Measurements from ENCODE around the gene ZNF334.

ZNF334 gene

GRCh38 chr20:46545827-46546138, 32.4 kb upstream of the ZNF334 start:
- no peak for DNase-seq (ENCODE audit: low spot score)

DNA sequence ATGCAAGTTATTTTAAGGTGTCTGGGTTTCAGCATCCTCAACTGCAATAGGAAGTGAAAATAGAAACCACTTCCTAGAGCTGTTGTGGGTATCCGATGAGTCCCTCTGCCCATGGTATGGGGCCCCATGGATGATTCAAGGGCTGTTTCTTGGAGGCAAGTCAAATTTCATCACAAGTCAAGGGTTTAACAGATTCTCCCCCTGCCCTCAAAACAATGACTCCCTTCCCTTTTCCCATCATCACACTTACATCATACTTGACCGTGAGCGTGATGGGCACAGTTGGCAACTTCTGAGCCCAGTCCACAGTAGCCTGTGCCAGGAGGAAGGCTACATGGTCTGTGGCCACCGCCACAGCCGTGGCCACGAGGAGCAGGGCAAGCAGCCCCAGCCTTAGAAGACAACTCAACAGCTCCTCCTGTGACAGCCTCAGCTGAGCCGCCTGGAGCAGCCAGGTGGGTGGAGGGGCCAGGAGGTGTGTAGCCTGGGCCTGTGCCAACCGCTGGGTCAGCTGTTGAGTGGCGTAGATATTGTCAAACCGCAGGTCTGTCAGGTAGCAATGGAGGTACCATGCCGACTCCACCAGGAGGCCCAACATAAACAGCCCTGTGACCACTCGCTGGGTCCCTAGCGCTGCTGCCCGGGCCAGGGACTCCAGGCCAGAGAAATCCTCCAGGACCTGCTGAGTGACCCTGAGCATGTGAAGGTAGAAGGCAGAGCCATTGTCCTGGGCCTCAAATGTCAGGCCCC, 31.9 kb upstream of the ZNF334 start:
- DNase-seq (ENCODE audit: low spot score): no peak

DNA sequence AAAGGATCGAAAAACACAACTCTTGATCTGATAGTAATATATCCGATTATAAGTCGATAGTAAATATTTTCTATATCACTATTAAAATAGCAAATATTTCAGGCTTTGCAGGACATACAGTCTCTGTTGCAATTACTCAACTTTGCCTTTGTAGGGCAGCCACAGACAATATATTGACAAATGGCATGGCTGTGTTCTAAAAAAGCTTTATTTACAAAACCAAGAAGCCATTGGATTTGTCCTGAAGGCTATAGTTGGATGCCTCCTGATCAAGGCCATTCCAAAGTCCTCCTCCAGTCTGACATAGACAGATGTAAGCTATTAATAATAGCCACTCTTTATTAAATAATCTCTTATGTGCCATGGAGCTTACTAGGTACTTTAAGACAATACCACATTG, 31.2 kb upstream of the ZNF334 start:
- DNase-seq (ENCODE audit: low spot score): no peak

DNA sequence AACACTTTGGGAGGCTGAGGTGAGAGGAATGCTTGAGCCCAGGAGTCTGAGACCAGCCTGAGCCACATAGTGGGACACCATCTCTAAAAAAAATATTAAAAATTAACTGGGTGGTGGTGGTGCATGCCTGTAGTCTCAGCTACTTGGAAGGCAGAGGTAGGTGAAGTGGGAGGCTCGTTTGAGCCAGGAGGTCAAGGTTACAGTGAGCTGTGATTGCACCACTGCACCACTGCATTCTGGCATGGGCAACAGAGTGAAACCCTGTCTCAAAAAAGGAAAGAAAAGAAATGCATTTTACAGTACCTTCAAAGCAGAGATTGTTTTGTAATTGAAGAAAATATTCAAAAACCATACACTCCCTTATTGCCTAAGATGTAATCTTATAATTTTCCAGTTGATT, 30.6 kb upstream of the ZNF334 start:
- DNase-seq (ENCODE audit: low spot score): no peak

DNA sequence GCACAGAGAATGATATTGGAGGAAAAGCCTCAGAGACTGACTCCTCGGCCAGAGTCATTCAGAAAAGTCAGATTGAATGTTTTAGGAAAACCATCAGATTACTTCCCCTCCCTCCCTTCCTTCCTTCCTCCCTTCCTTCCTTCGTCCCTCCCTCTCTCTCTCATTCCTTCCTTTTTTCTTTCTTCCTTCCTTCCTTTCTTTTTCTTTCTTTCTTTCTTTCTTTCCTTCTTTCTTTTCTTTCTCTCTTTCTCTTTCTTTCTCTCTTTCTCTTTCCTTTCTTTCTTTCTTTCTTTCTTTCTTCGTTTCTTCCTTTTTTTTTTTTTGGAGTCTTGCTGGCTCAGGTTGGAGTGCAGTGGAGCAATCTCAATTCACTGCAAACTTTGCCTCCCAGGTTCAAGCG, 29.7 kb upstream of the ZNF334 start:
- no peak for DNase-seq (ENCODE audit: low spot score)

DNA sequence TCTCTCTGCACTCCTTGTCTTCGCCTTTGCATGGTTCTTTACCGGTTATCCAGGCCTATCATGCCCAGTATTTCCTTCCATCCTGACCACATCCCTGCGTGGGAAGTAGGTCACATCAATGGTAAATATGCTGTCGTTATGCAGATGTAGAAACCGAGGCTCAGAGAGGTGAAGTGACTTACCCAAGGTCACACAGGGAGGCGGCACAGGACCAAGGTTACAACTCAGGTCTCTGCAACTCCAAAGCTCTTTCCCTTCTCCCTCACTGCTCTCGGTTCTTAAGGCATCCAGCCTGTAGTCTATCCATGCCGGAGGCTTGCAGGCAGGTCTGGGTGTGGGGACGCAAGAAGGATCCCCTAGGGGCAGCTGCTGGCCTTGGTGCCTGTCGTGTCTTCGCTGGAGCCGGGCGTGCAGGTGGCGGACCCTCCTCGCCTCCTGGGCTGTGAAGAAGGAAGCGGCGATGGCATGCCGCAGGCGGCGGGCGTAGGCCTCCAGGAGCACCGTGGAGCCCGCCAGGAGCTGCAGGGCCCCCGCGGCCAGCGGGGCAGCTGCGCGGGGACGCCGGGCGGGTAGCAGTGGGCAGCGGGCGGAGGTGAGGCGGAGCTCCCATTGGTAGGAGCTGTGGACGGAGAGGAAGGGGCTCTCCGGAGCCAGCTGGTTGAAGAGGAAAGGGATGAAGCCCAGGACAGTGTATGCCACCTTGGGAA, 28.0 kb upstream of the ZNF334 start:
- DNase-seq (ENCODE audit: low spot score): no peak

DNA sequence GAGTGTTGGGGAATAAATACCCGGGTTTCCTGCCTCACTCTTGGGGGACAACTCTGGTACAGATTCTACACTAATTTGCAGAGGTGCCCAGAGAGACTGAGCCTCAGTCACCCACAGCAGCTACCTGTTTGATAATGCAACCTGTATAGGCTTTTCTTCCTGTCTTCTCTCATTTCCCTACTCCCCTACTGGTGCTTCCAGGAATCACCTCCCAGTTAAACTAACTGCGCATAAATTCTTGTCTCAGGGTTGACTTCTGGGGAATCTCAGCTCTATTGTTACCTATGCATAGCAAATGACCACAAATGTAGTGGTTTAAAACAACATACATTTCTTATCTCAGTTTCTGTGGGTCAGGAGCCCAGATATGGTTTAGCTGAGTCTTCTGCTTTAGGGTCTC, 25.8 kb upstream of the ZNF334 start:
- DNase-seq (ENCODE audit: low spot score): no peak

GRCh38 chr20:46530640-46531039, 17.3 kb upstream of the ZNF334 start:
- DNase-seq (ENCODE audit: low spot score): no peak

DNA sequence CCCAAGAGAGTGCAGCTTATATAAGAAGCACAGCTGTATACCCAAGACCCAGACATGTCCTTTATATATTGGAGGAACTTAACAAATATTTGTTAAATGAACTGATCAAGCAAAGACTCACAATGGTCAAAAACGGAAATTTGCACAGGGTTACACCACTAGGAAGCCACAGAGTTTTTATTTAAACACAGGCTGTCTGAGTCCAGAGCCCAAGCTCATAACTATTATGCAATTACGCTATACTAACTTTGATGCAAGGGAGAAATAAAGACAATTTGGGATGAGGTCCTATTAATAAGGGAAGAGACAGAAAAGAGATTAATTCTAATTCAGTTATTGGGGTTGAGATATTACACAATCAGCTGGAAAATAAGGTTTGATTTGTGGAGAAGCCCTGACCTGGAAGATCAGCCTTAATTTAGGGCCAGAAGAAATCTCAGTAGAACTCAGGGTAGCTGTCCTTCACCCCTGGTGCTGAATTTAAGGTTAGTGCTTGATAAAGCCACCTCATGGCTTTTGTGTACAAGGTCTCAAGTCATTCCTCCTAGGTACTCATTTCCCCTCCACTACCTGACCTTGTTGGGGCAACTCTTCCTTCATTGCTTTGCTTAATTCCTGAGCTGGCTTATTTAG, 10.5 kb upstream of the ZNF334 start:
- peak; percentile 49 for DNase-seq (ENCODE audit: low spot score)

- DNase-seq (ENCODE audit: low spot score): no peak
Observed at GRCh38 chr20:46523108-46523507, 9.7 kb upstream of the ZNF334 start.

- peak; percentile 80 for DNase-seq (ENCODE audit: low spot score)
Observed at GRCh38 chr20:46520976-46521579, 7.7 kb upstream of the ZNF334 start.

DNA sequence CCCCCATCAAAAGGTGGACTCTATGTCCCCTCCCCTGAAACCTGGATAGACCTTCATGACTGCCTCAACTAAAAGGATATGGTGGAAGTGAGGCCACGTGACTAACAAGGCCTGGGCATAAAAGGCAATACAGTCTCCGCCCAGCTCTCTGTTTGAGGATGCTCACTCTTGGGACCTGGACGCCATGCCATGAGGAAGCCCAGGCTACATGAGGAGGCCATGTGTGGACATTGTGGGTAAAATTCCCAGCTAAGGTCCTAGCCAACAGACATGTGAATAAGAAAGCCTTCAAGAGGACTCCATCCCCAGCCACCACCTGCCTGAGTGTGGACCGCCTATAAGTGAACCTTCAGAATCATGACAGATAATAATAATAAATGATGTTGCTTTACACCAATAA, 7.2 kb upstream of the ZNF334 start:
- DNase-seq (ENCODE audit: low spot score): no peak

GRCh38 chr20:46519471-46520068, 6.2 kb upstream of the ZNF334 start:
- DNase-seq (ENCODE audit: low spot score): no peak

GRCh38 chr20:46509523-46509922, 3.8 kb downstream of the ZNF334 start:
- DNase-seq (ENCODE audit: low spot score): no peak

DNA sequence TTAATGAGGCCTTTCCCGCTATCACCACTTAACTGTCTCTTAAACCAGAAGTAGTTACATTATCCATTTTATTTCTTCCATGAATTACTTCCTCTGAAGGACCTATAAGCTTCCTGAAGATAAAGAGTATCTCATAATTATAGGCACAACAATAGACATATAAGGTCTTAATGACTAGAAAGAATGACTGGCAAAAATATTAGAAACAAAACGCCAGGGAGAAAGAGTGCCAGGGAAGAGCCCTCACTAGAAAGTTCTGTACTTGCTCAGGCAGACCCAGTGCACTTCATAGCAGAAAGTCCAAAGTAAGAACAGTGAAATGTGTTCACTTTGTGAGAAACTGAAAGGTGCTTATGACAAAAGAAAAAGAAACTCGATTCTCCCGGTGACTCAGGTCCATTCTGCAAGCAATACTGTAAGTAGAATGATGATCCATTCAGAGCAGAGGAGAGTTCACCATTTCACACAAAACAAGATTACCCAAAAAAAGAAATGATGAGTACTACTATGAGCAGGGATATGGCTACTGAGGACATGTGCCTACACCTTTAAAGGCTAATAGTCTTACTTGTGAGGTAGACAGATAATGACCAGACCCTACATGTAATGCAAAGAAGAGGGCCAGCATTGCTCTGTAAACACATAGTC, 5.5 kb downstream of the ZNF334 start:
- no peak for DNase-seq (ENCODE audit: low spot score)

DNA sequence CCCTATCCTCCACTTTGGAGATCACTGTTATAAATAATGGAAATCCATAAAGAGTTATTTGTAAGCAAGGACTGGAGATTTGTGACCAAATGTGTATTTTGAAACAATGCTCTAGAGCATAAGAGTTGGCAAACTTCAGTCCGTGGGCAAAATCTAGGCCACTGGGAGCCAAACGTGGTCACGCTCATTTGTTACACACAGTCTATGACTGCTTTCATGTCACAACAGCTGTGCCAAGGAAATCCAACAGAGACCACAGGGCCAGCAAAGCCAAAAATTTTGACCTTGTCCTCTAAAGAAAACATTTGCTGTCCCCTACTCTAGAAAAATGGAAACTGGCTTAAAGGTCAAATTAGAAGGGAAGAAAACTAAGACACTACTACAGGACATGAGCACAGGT, 7.9 kb downstream of the ZNF334 start:
- DNase-seq (ENCODE audit: low spot score): no peak

GRCh38 chr20:46501961-46502360, 11.4 kb downstream of the ZNF334 start:
- no peak for DNase-seq (ENCODE audit: low spot score)

GRCh38 chr20:46501337-46501942, 11.9 kb downstream of the ZNF334 start:
- DNase-seq (ENCODE audit: low spot score): no peak

GRCh38 chr20:46494077-46494476, 19.3 kb downstream of the ZNF334 start:
- no peak for DNase-seq (ENCODE audit: low spot score)

GRCh38 chr20:46491354-46491753, 22.0 kb downstream of the ZNF334 start:
- DNase-seq (ENCODE audit: low spot score): no peak

DNA sequence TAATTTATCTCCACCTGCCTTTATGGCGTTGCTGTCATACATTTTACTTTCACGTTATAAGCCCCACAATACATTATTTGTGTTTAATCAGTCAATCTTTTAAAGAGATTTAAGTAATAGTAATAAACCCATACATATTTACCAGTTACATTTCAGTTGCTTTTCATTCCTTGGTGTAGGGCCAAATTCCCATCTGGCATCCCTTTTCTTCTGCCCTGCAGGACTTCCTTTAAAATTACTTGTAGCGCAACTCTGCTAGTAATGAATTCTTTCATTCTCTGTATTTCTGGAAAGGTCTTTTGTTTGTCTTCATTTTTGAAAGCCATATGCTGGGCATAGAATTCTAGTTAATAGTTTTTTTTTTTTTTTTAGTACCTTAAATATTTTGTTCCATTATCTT, 24.9 kb downstream of the ZNF334 start:
- DNase-seq (ENCODE audit: low spot score): no peak

DNA sequence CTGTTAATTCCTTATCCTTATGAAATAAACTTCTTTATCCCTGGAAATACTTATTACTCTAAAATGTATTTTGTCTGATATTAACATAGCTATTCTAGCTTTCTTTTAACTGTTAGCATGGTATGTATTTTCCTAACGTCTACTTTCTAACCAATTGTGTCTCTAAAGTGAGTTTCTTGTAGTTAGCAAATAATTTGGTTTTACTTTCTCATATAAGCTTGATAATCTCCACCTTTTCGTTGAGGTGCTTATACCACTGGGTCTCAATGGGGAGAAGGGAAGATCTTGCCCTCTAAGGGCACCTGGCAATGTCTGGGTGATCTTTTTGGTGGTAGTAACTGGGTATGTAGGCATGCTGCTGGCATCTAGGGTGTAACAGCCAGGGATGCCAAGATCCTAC, 25.7 kb downstream of the ZNF334 start:
- DNase-seq (ENCODE audit: low spot score): no peak
